Neural progenitor cell (in vitro differentiated cells): ENCODE measurements around the gene UGT1A8. TPM values are rescaled to one million over a fixed set of nuclear protein-coding genes. Genes with fewer than 3 reads are reported as not detected.
"Not testable (repeated sequence)": the region's sequence is repeated elsewhere in the genome, so short reads cannot be mapped to it uniquely, and the experiment has no call there.

Experiments
- DNase-seq: peaks from one replicate; pipeline ENCODE4 v3.0.0-alpha.2; 2016; ENCODE audit warnings: low spot score
- H2AFZ ChIP-seq: fragments of 200-600 bp; sonication (generic); replicated peaks from 2 replicates; pipeline ENCODE4 v1.6.1; 2016; ENCODE audit warnings: antibody characterized with exemption
- H3F3A ChIP-seq: fragments of 200-600 bp; sonication (generic); 2 replicates; pipeline ENCODE4 v1.6.1; 2016; ENCODE audit warnings: antibody characterized with exemption, low read depth
- H3K27ac ChIP-seq: fragments of 200-600 bp; sonication (generic); 2 replicates; pipeline ENCODE4 v1.5.1; 2016; ENCODE audit warnings: mild to moderate bottlenecking
- H3K27me3 ChIP-seq: fragments of 200-600 bp; sonication (generic); 2 replicates; pipeline ENCODE4 v1.6.1; 2016; ENCODE audit warnings: mild to moderate bottlenecking, moderate library complexity
- H3K36me3 ChIP-seq: fragments of 200-600 bp; sonication (generic); 2 replicates; pipeline ENCODE4 v1.5.1; 2016
- H3K4me1 ChIP-seq: fragments of 200-600 bp; sonication (generic); 2 replicates; pipeline ENCODE4 v1.6.1; 2016; ENCODE audit warnings: mixed run types
- H3K4me2 ChIP-seq: fragments of 200-600 bp; sonication (generic); 2 replicates; pipeline ENCODE4 v1.6.1; 2016
- H3K4me3 ChIP-seq: fragments of 200-600 bp; sonication (generic); 2 replicates; pipeline ENCODE4 v1.5.1; 2016
- H3K79me2 ChIP-seq: fragments of 200-600 bp; sonication (generic); 2 replicates; pipeline ENCODE4 v1.6.1; 2016; ENCODE audit warnings: low read depth
- H3K9ac ChIP-seq: fragments of 200-600 bp; sonication (generic); 2 replicates; pipeline ENCODE4 v1.6.1; 2016
- H3K9me3 ChIP-seq: fragments of 200-600 bp; sonication (generic); 2 replicates; pipeline ENCODE4 v1.5.1; 2016; ENCODE audit warnings: low read depth
- H4K20me1 ChIP-seq: fragments of 200-600 bp; sonication (generic); 2 replicates; pipeline ENCODE4 v1.6.1; 2016; ENCODE audit warnings: low read depth
- H3K27ac Mint-ChIP-seq: 3 replicates; pipeline ENCODE4 v1.8.0; 2021; ENCODE audit warnings: mixed read lengths
- H3K27me3 Mint-ChIP-seq: 2 replicates; pipeline ENCODE4 v1.8.0; 2022; ENCODE audit warnings: low read depth, mild to moderate bottlenecking, inconsistent platforms, moderate library complexity, mixed read lengths; ENCODE audit not compliant: insufficient read depth
- H3K36me3 Mint-ChIP-seq: 3 replicates; pipeline ENCODE4 v1.8.0; 2021; ENCODE audit warnings: mixed read lengths
- H3K4me1 Mint-ChIP-seq: 3 replicates; pipeline ENCODE4 v1.8.0; 2021; ENCODE audit warnings: mixed read lengths
- H3K4me3 Mint-ChIP-seq: 3 replicates; pipeline ENCODE4 v1.8.0; 2021; ENCODE audit warnings: mild to moderate bottlenecking, moderate library complexity, mixed read lengths
- H3K9me3 Mint-ChIP-seq: 3 replicates; pipeline ENCODE4 v1.8.0; 2020; ENCODE audit warnings: mixed read lengths
- EZH2 ChIP-seq: fragments of 200-600 bp; sonication (generic); IDR thresholded peaks from 2 replicates; pipeline ENCODE4 v1.6.1; 2017; ENCODE audit warnings: antibody characterized with exemption, mild to moderate bottlenecking, moderate library complexity
- EZH2phosphoT487 ChIP-seq: fragments of 200-600 bp; sonication (generic); IDR thresholded peaks from 2 replicates; pipeline ENCODE4 v1.6.1; 2017; ENCODE audit warnings: antibody characterized with exemption
- total RNA-seq: library from RNA; depleted of rRNA; stranded (reverse); fragments of >200 nt; gene quantifications from 2 replicates; pipeline ENCODE4 v1.2.3, GENCODE V29; 2015; ENCODE audit warnings: low replicate concordance
- TF ChIP-seq, protein P1 (sequence below): fragments of 200-600 bp; sonication (generic); IDR thresholded peaks from 2 replicates; pipeline ENCODE4 v1.5.1; 2017; ENCODE audit warnings: antibody characterized with exemption, mild to moderate bottlenecking

The UGT1A8 gene
- total RNA-seq, 1 donor from 2014 or later = not detected

DNA sequence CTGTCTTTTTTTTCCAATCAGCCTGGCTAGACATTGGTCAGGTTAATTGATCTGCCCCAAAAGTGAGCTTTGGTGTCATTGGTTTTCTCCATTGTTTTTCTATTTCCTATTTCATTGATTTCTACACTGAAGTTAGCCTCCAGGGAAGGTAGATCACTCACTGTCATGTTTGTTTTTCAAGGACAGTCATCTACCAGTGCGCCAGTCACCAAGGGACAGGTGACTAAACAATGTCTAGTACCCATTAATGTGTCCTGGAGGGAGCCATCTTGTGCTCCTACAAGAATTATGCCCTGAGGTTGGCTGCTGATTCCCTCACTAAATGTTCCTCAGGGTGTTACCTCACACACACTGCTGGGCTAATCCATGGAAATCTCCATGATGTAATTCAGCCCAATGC is 33.2 kb upstream of the UGT1A8 start:
- Histone ChIP-seq H3K36me3 (no peaks in the 10 kb centered on the region), H3K27me3 (no peaks in the 10 kb centered on the region), H3K9me3 (no peaks in the 10 kb centered on the region), H3K4me3 (no peak overlapping the region), H3F3A (no peaks in the 10 kb centered on the region), H3K4me2 (no peak overlapping the region), H4K20me1 (no peaks in the 10 kb centered on the region), H2AFZ (no peak overlapping the region), H3K9ac (no peak overlapping the region), H3K27ac (no peak overlapping the region), H3K79me2 (no peaks in the 10 kb centered on the region), H3K4me1 (no peaks in the 10 kb centered on the region)
- DNase-seq = no peak
- no peaks in the 10 kb centered on the region for H3K36me3 Mint-ChIP-seq
- no peak for TF ChIP-seq EZH2
- TF ChIP-seq, protein P1, sequence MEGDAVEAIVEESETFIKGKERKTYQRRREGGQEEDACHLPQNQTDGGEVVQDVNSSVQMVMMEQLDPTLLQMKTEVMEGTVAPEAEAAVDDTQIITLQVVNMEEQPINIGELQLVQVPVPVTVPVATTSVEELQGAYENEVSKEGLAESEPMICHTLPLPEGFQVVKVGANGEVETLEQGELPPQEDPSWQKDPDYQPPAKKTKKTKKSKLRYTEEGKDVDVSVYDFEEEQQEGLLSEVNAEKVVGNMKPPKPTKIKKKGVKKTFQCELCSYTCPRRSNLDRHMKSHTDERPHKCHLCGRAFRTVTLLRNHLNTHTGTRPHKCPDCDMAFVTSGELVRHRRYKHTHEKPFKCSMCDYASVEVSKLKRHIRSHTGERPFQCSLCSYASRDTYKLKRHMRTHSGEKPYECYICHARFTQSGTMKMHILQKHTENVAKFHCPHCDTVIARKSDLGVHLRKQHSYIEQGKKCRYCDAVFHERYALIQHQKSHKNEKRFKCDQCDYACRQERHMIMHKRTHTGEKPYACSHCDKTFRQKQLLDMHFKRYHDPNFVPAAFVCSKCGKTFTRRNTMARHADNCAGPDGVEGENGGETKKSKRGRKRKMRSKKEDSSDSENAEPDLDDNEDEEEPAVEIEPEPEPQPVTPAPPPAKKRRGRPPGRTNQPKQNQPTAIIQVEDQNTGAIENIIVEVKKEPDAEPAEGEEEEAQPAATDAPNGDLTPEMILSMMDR = no peak
- no peaks in the 10 kb centered on the region for H3K9me3 Mint-ChIP-seq
- no peak overlapping the region for H3K4me3 Mint-ChIP-seq
- H3K4me1 Mint-ChIP-seq = peaks cover 4% of the 10 kb centered on the region
- peaks cover 5% of the 10 kb centered on the region for H3K27me3 Mint-ChIP-seq
- H3K27ac Mint-ChIP-seq = no peak overlapping the region

DNA sequence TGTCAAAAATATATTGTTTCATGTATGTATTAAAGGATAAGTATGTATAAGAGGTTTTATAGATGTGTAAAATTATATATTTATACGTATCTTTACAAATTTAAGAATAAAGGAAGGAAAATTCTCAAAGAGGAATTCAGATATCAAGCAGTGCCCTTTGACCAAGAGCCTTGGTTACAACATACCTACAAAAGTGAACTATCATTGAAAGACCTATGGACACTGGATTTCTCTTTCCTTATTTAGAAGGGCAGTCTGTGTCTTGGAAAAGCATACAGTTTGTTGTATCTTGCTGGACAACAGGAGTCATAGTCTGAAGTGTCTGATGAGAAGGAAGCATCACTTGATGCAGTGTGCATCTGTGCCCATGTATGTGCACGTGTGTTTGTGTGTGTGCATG is 29.0 kb upstream of the UGT1A8 start:
- no peak overlapping the region for H3K27ac ChIP-seq
- no peaks in the 10 kb centered on the region for H3F3A ChIP-seq
- no peaks in the 10 kb centered on the region for H3K27me3 ChIP-seq
- no peak for DNase-seq
- H3K27ac Mint-ChIP-seq = no peak overlapping the region
- H3K4me2 ChIP-seq = no peak overlapping the region
- no peaks in the 10 kb centered on the region for H3K9me3 Mint-ChIP-seq
- no peaks in the 10 kb centered on the region for H3K4me1 ChIP-seq
- H3K36me3 Mint-ChIP-seq = no peaks in the 10 kb centered on the region
- peaks cover 5% of the 10 kb centered on the region for H3K27me3 Mint-ChIP-seq
- no peaks in the 10 kb centered on the region for H3K9me3 ChIP-seq
- no peak overlapping the region for H2AFZ ChIP-seq
- no peaks in the 10 kb centered on the region for H4K20me1 ChIP-seq
- H3K9ac ChIP-seq = no peak overlapping the region
- no peaks in the 10 kb centered on the region for H3K79me2 ChIP-seq
- H3K4me3 ChIP-seq = no peak overlapping the region
- H3K4me1 Mint-ChIP-seq = peaks cover 4% of the 10 kb centered on the region
- TF ChIP-seq EZH2phosphoT487 = no peak
- TF ChIP-seq EZH2 = no peak
- TF ChIP-seq, protein P1 = no peak
- H3K4me3 Mint-ChIP-seq = no peak overlapping the region
- no peaks in the 10 kb centered on the region for H3K36me3 ChIP-seq

DNA sequence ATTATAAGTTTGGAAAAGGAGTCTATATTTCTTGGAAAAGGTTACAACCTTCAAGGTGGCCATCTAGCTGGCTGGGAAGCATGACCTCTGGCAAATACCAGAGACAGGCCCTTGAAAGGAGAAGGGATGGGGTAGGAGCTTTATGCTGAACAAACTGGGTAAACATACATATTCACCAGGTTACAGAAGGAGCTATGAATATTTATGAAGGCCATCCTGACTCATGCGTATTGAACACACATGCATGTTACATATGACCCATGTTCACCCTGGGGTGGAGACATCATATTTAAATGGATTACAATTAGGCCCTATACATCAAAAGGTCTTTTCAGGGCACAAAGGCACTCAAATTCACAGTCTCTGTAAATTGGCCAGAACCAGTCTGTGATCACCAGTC is 24.7 kb upstream of the UGT1A8 start:
- not testable (repeated sequence) for H3K79me2 ChIP-seq, H3K4me3 Mint-ChIP-seq, H3K9me3 ChIP-seq, H3F3A ChIP-seq, DNase-seq, H3K27me3 Mint-ChIP-seq, H4K20me1 ChIP-seq, H3K36me3 Mint-ChIP-seq, H3K36me3 ChIP-seq, H3K27ac ChIP-seq, H3K27ac Mint-ChIP-seq, H3K4me1 ChIP-seq, H3K4me3 ChIP-seq, H3K9ac ChIP-seq, H3K4me2 ChIP-seq, H2AFZ ChIP-seq, H3K4me1 Mint-ChIP-seq, H3K27me3 ChIP-seq
- peaks cover 12% of the 10 kb centered on the region for H3K9me3 Mint-ChIP-seq

DNA sequence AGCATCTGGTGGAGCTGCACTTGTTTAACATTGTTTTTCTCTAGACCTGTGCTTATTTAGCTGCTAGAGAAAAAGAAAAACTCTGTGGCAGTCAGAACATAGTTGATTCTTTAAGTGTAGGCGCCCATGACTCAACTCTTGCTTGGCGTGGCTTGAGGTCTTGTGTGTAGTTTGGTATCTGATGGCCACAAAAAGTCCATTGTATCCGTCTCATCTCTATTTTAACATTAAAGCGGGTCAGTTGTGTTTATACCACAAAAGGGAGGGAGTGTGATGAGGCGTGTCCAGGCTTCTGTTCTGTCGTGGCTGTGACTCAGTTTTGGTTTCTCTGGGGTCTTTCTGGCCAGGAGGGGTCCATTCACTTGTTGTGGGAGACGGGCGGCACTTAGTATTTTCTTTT is 24.2 kb upstream of the UGT1A8 start:
- H3K9ac ChIP-seq = no peak overlapping the region
- TF ChIP-seq, protein P1 = no peak
- TF ChIP-seq EZH2phosphoT487 (no peak), EZH2 (no peak)
- no peak for DNase-seq

More for the DNA sequence above, 24.2 kb upstream of the UGT1A8 start:
- Histone ChIP-seq H2AFZ (no peak overlapping the region), H3K79me2 (no peaks in the 10 kb centered on the region), H4K20me1 (no peaks in the 10 kb centered on the region), H3K36me3 (no peaks in the 10 kb centered on the region), H3K27me3 (no peaks in the 10 kb centered on the region), H3K4me2 (no peak overlapping the region), H3K9me3 (no peaks in the 10 kb centered on the region), H3K27ac (no peak overlapping the region), H3F3A (no peaks in the 10 kb centered on the region), H3K4me3 (no peak overlapping the region), H3K4me1 (no peaks in the 10 kb centered on the region)
- Mint-ChIP-seq H3K27ac (no peak overlapping the region), H3K4me3 (no peak overlapping the region), H3K9me3 (peaks cover 12% of the 10 kb centered on the region), H3K36me3 (no peaks in the 10 kb centered on the region), H3K27me3 (no peaks in the 10 kb centered on the region), H3K4me1 (no peaks in the 10 kb centered on the region)
